GM21423 (cell line): ENCODE data around the gene GMFB.
"Not testable (repeated sequence)": the region's sequence is repeated elsewhere in the genome, so short reads cannot be mapped to it uniquely, and the experiment has no call there.

Experiments used
- ATAC-seq: cut with Tn5 transposase; IDR thresholded peaks from one replicate; pipeline ENCODE4 v1.9.1; 2021; ENCODE audit warnings: mild to moderate bottlenecking, moderate library complexity; ENCODE audit not compliant: unreplicated experiment

Gene GMFB

GRCh38 chr14:54462048-54462447 is 26.7 kb downstream of the GMFB start:
- ATAC-seq: no peak

- ATAC-seq: no peak
Measured at GRCh38 chr14:54459106-54459505, 29.7 kb downstream of the GMFB start.

- ATAC-seq: not testable (repeated sequence)
Measured at GRCh38 chr14:54458536-54458935, 30.2 kb downstream of the GMFB start.

- ATAC-seq: no peak
Measured at GRCh38 chr14:54457609-54457996, 31.2 kb downstream of the GMFB start.

- ATAC-seq: not testable (repeated sequence)
Measured at GRCh38 chr14:54456820-54457608, 31.8 kb downstream of the GMFB start.

GRCh38 chr14:54455363-54455762 is 33.4 kb downstream of the GMFB start:
- no peak for ATAC-seq

GRCh38 chr14:54453990-54454389 is 34.8 kb downstream of the GMFB start:
- not testable (repeated sequence) for ATAC-seq

GRCh38 chr14:54453252-54453651 is 35.5 kb downstream of the GMFB start:
- no peak for ATAC-seq

- no peak for ATAC-seq
Measured at GRCh38 chr14:54451961-54452360, 36.8 kb downstream of the GMFB start.

- no peak for ATAC-seq
Measured at GRCh38 chr14:54451121-54451601, 37.6 kb downstream of the GMFB start.

- ATAC-seq: peak; percentile 63
Measured at GRCh38 chr14:54450535-54450934, 38.2 kb downstream of the GMFB start.

GRCh38 chr14:54447231-54447692 is 41.5 kb downstream of the GMFB start:
- ATAC-seq: no peak

- no peak for ATAC-seq
Measured at GRCh38 chr14:54446161-54446693, 42.6 kb downstream of the GMFB start.

- ATAC-seq: no peak
Measured at GRCh38 chr14:54444681-54445080, 44.1 kb downstream of the GMFB start.

GRCh38 chr14:54443981-54444380 is 44.8 kb downstream of the GMFB start:
- ATAC-seq: no peak

GRCh38 chr14:54442961-54443360 is 45.8 kb downstream of the GMFB start:
- ATAC-seq: not testable (repeated sequence)

- ATAC-seq: peak; percentile 92
Measured at GRCh38 chr14:54440873-54441868, 47.6 kb downstream of the GMFB start, which contains the start of gene CNIH1. Gene CNIH1 (minus strand): TSS chr14:54441374. CDS start chr14:54441327, 47 bp downstream.

- ATAC-seq: no peak
Measured at GRCh38 chr14:54440476-54440872, 48.3 kb downstream of the GMFB start.

GRCh38 chr14:54440037-54440436 is 48.7 kb downstream of the GMFB start:
- ATAC-seq: no peak

GRCh38 chr14:54438703-54439102 is 50.1 kb downstream of the GMFB start:
- no peak for ATAC-seq

GRCh38 chr14:54437954-54438353 is 50.8 kb downstream of the GMFB start:
- ATAC-seq: not testable (repeated sequence)
